A549 (cell line): ENCODE data around the gene CHML.

Source experiments
- ATOH8 ChIP-seq: fragments of 250-450 bp; sonication (Bioruptor Pico); IDR thresholded peaks from 2 replicates; pipeline ENCODE4 v1.5.0; 2020; ENCODE audit warnings: low read depth, mild to moderate bottlenecking, moderate library complexity
- BHLHE40 ChIP-seq: IDR thresholded peaks from 2 replicates; pipeline ENCODE4 v1.6.1; 2012; ENCODE audit warnings: low read depth, low read length, inconsistent platforms
- CEBPB ChIP-seq, 2 experiments: fragments of >200 bp in 1 of 2; sonication (Bioruptor Twin) in 1 of 2; formaldehyde crosslinking in 1 of 2; IDR thresholded peaks; 2 replicates each; pipeline ENCODE4 v1.6.1; 2012 to 2016
- CTCF ChIP-seq: fragments of >200 bp; sonication (Bioruptor Twin); formaldehyde crosslinking; IDR thresholded peaks from 3 replicates; pipeline ENCODE4 v1.5.1; 2016
- EP300 ChIP-seq, 2 experiments: fragments of >200 bp; sonication (Bioruptor Twin); formaldehyde crosslinking; IDR thresholded peaks; 2 replicates in 1 of 2; 3 replicates in 1 of 2; pipeline ENCODE4 v1.6.1; 2016 to 2017
- MAX ChIP-seq: IDR thresholded peaks from 2 replicates; pipeline ENCODE4 v1.6.1; 2012
- MYC ChIP-seq: IDR thresholded peaks from 2 replicates; pipeline ENCODE4 v1.6.1; 2012; ENCODE audit warnings: mild to moderate bottlenecking, inconsistent platforms, low read length, improper control_type of control experiment, borderline replicate concordance
- RCOR1 ChIP-seq: fragments of 150-350 bp; IDR thresholded peaks from 2 replicates; pipeline ENCODE4 v1.6.1; 2014; ENCODE audit warnings: antibody characterized with exemption, low read length, low read depth
- USF2 ChIP-seq: fragments of 450-650 bp; IDR thresholded peaks from 2 replicates; pipeline ENCODE4 v1.6.1; 2014; ENCODE audit warnings: antibody characterized with exemption

- no peak for TF ChIP-seq CTCF
- no peak for TF ChIP-seq CEBPB (IDR thresholded peaks at IDR 0.05)
- no peak for TF ChIP-seq EP300 (IDR thresholded peaks at IDR 0.05)
- TF ChIP-seq MYC, result no peak
- TF ChIP-seq RCOR1, result no peak
- TF ChIP-seq ATOH8 (CRISPR knock-in tag), result no peak
- no peak for TF ChIP-seq USF2
- TF ChIP-seq MAX, result no peak
- TF ChIP-seq BHLHE40, result no peak
These were observed 47.0 kb downstream of the CHML start for GRCh38 chr1:241593186-241593585.
